Chondrocyte (in vitro differentiated cells): ENCODE data around the gene DPYD. TPM values are rescaled to one million over a fixed set of nuclear protein-coding genes. Genes with fewer than 3 reads are reported as not detected.

Experiments
- DNase-seq: peaks from one replicate; pipeline ENCODE4 v3.0.0; 2021; ENCODE audit warnings: mixed read lengths, low spot score
- H3K27ac Mint-ChIP-seq: one replicate; pipeline ENCODE4 v1.8.0; 2021; ENCODE audit warnings: mild to moderate bottlenecking, moderate library complexity, mixed read lengths; ENCODE audit not compliant: unreplicated experiment
- H3K27me3 Mint-ChIP-seq: 2 replicates; pipeline ENCODE4 v1.8.0; 2021; ENCODE audit warnings: low read depth, mixed read lengths
- H3K36me3 Mint-ChIP-seq: 2 replicates; pipeline ENCODE4 v1.8.0; 2021; ENCODE audit warnings: low read depth, mixed read lengths
- H3K4me1 Mint-ChIP-seq: 2 replicates; pipeline ENCODE4 v1.8.0; 2021; ENCODE audit warnings: low read depth, mild to moderate bottlenecking, mixed read lengths
- H3K4me3 Mint-ChIP-seq: one replicate; pipeline ENCODE4 v1.8.0; 2021; ENCODE audit warnings: mild to moderate bottlenecking, moderate library complexity, mixed read lengths; ENCODE audit not compliant: unreplicated experiment
- H3K9me3 Mint-ChIP-seq: 2 replicates; pipeline ENCODE4 v1.8.0; 2021; ENCODE audit warnings: low read depth, mixed read lengths
- total RNA-seq: library from RNA; stranded (reverse); gene quantifications from 3 replicates; pipeline ENCODE4 v1.2.1, GENCODE V29; 2021
- TF ChIP-seq, protein P1 (sequence below): fragments of 200-600 bp; sonication (generic); IDR thresholded peaks from 2 replicates; pipeline ENCODE4 v1.5.0; 2021; ENCODE audit warnings: antibody characterized with exemption, mild to moderate bottlenecking, moderate library complexity

Gene DPYD
- total RNA-seq, 1 donor from 2014 or later = 5.3 TPM

- TF ChIP-seq, protein P1, sequence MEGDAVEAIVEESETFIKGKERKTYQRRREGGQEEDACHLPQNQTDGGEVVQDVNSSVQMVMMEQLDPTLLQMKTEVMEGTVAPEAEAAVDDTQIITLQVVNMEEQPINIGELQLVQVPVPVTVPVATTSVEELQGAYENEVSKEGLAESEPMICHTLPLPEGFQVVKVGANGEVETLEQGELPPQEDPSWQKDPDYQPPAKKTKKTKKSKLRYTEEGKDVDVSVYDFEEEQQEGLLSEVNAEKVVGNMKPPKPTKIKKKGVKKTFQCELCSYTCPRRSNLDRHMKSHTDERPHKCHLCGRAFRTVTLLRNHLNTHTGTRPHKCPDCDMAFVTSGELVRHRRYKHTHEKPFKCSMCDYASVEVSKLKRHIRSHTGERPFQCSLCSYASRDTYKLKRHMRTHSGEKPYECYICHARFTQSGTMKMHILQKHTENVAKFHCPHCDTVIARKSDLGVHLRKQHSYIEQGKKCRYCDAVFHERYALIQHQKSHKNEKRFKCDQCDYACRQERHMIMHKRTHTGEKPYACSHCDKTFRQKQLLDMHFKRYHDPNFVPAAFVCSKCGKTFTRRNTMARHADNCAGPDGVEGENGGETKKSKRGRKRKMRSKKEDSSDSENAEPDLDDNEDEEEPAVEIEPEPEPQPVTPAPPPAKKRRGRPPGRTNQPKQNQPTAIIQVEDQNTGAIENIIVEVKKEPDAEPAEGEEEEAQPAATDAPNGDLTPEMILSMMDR = no peak
- Mint-ChIP-seq H3K27me3 (no peaks in the 10 kb centered on the region), H3K27ac (no peak overlapping the region), H3K4me1 (peaks cover 3% of the 10 kb centered on the region), H3K36me3 (no peaks in the 10 kb centered on the region), H3K9me3 (peaks cover 4% of the 10 kb centered on the region), H3K4me3 (no peak overlapping the region)
- no peak for DNase-seq
These were observed 553.9 kb downstream of the DPYD start for GRCh38 chr1:97366984-97367383.

DNA sequence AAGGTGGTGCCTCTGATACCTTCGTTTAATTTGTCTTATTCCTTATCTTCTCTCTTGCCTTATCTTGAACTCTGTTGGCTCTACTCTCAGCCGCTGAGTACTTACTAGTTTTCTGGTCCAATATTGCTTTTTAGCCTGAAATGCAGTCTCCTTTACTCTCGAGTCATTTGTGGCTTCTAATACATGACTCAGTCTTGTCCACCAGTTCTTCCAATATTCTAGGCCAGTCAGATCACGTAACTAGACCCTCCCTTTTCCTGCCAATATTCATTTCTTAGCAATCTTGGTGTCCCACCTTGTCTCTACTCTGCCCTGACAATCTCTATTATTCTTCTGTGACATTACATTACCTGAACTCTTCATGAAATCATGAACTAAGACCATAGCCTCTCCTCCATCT is 555.8 kb downstream of the DPYD start:
- Mint-ChIP-seq H3K27me3 (no peaks in the 10 kb centered on the region), H3K36me3 (no peaks in the 10 kb centered on the region), H3K27ac (no peak overlapping the region), H3K9me3 (peaks cover under 1% of the 10 kb centered on the region), H3K4me3 (no peak overlapping the region), H3K4me1 (peaks cover 3% of the 10 kb centered on the region)
- TF ChIP-seq, protein P1 = no peak
- DNase-seq = no peak

- TF ChIP-seq, protein P1 = no peak
- Mint-ChIP-seq H3K4me1 (peaks cover 3% of the 10 kb centered on the region), H3K9me3 (no peaks in the 10 kb centered on the region), H3K27ac (no peak overlapping the region), H3K27me3 (no peaks in the 10 kb centered on the region), H3K36me3 (no peaks in the 10 kb centered on the region), H3K4me3 (no peak overlapping the region)
- DNase-seq = no peak
These were observed 556.7 kb downstream of the DPYD start for GRCh38 chr1:97364086-97364485.

GRCh38 chr1:97356309-97356708 is 564.5 kb downstream of the DPYD start:
- Mint-ChIP-seq H3K9me3 (peaks cover 6% of the 10 kb centered on the region), H3K27ac (no peak overlapping the region), H3K27me3 (no peaks in the 10 kb centered on the region), H3K36me3 (peaks cover 6% of the 10 kb centered on the region), H3K4me1 (peaks cover 14% of the 10 kb centered on the region), H3K4me3 (no peak overlapping the region)
- DNase-seq = no peak
- TF ChIP-seq, protein P1 = no peak

GRCh38 chr1:97352936-97353382 is 567.9 kb downstream of the DPYD start:
- peaks cover 4% of the 10 kb centered on the region for H3K36me3 Mint-ChIP-seq
- no peak overlapping the region for H3K27ac Mint-ChIP-seq
- no peak overlapping the region for H3K4me3 Mint-ChIP-seq

More at GRCh38 chr1:97352936-97353382, 567.9 kb downstream of the DPYD start:
- H3K4me1 Mint-ChIP-seq = peaks cover 31% of the 10 kb centered on the region
- no peaks in the 10 kb centered on the region for H3K27me3 Mint-ChIP-seq
- TF ChIP-seq, protein P1 = no peak
- no peak for DNase-seq
- peaks cover 3% of the 10 kb centered on the region for H3K9me3 Mint-ChIP-seq
